Thoracic aorta endothelial cell (primary cell): ENCODE measurements around the gene IMPG1. TPM values are rescaled to one million over a fixed set of nuclear protein-coding genes. Genes with fewer than 3 reads are reported as not detected.

ENCODE experiments used
- small RNA-seq: library from RNA; depleted of rRNA; stranded (forward); fragments of <200 nt; gene quantifications from one replicate; pipeline ENCODE3, GENCODE V24; 2012
- total RNA-seq: library from RNA; depleted of rRNA; stranded (reverse); fragments of >200 nt; gene quantifications from 2 replicates; pipeline ENCODE4 v1.2.3, GENCODE V29; 2012

The IMPG1 gene
- not detected in 2 replicates for total RNA-seq

GRCh38 chr6:76072562-76072961, at the start of gene IMPG1:
Gene IMPG1 (minus strand): TSS chr6:76072662. CDS start chr6:76072488, 174 bp downstream.

Small RNA genes within 50 kb of the gene (small RNA-seq; reads per million reads assigned to genes)
- gene RF00019 (not detected), gene RNU6-248P (not detected)
